ENCODE results near the gene SMCHD1.

The SMCHD1 gene

DNA sequence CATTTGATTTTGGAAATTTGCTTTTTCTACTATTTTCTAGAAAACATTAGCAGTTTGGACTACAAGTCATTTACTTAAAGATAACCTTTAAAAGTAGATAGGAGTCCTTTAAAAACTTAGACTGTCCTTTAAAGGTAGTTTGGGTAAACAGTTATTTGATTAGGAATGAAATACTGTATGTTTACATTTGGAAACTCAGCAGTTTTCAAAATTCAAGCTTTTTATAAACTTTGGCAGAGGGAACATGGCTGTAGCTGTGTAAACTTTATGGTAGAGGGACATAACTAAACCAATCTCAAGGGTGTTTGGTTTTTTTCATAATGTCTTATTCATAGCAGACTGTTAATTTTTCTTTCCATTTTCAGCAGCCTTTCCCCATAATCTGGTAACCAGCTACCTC, 90.7 kb downstream of the SMCHD1 start:
- Histone ChIP-seq H3K9ac (ENCODE audit: low read depth in 1 of 2, low read length in 2 of 2) (no peak overlapping the region), H3K4me1 (ENCODE audit: control insufficient read depth in 1 of 2, insufficient read depth in 2 of 2, low read length in 2 of 2) (no peaks in the 10 kb centered on the region), H3K4me3 (ENCODE audit: low read depth in 1 of 2, low read length in 2 of 2) (no peak overlapping the region), H3K36me3 (ENCODE audit: control insufficient read depth in 1 of 2, insufficient read depth in 2 of 2, low read length in 2 of 2) (peaks cover 27 to 75% of the 10 kb centered on the region in 2 donors), H3K27me3 (ENCODE audit: control insufficient read depth in 1 of 2, insufficient read depth in 2 of 2, low read length in 2 of 2) (no peaks in the 10 kb centered on the region), H3K9me3 (ENCODE audit: control insufficient read depth in 1 of 2, low read length in 2 of 2) (no peaks in the 10 kb centered on the region), H3K27ac (ENCODE audit: low read depth, low read length) (no peak overlapping the region)

DNA sequence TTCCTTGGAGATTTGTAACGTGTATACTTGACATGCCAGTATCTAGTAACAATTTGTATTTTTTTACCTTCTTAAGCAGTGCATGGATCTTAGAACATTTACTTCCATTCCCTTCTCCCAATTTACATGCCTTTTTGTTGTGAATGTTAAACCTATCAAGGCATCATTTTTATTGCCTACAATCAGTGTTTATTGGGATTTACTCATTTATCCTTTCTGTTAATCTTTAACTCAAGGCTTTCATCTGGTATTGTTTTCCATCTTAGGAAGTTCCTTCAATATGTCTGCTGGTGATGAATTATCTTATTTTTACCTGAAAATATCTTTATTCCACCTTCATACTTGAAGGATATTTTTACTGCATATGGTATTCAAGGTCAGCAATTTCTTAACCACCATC, 102.8 kb downstream of the SMCHD1 start:
- Histone ChIP-seq H3K27ac (ENCODE audit: low read depth, low read length) (no peak overlapping the region), H3K9me3 (ENCODE audit: control insufficient read depth in 1 of 2, low read length in 2 of 2) (no peaks in the 10 kb centered on the region), H3K36me3 (ENCODE audit: control insufficient read depth in 1 of 2, insufficient read depth in 2 of 2, low read length in 2 of 2) (peaks cover 16 to 43% of the 10 kb centered on the region in 2 donors), H3K4me3 (ENCODE audit: low read depth in 1 of 2, low read length in 2 of 2) (no peak overlapping the region), H3K4me1 (ENCODE audit: control insufficient read depth in 1 of 2, insufficient read depth in 2 of 2, low read length in 2 of 2) (peaks cover 0 to 5% of the 10 kb centered on the region in 2 donors), H3K9ac (ENCODE audit: low read depth in 1 of 2, low read length in 2 of 2) (no peak overlapping the region), H3K27me3 (ENCODE audit: control insufficient read depth in 1 of 2, insufficient read depth in 2 of 2, low read length in 2 of 2) (no peaks in the 10 kb centered on the region)

DNA sequence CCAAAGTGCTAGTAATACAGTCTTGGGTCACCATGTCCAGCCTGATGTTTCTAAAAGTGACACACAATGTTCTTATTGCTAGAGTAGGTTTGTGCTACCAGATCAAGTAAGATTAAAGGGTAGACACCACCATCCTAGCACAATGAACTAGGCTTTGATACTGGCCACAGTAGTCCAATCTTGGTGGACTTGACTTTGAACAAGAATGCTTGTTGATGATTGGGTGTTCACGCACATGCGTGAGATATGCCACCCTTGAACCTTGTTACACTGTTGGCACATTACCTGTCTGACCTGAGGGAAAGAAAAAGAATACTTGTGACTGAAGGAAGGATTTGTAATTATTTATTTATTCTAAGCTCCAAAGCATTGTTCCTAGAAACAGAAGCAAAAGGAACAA, 119.1 kb downstream of the SMCHD1 start:
- no peaks in the 10 kb centered on the region for H3K4me1 ChIP-seq (ENCODE audit: control insufficient read depth in 1 of 2, insufficient read depth in 2 of 2, low read length in 2 of 2)
- H3K9me3 ChIP-seq (ENCODE audit: control insufficient read depth in 1 of 2, low read length in 2 of 2): no peaks in the 10 kb centered on the region
- no peaks in the 10 kb centered on the region for H3K27me3 ChIP-seq (ENCODE audit: control insufficient read depth in 1 of 2, insufficient read depth in 2 of 2, low read length in 2 of 2)
- peaks cover 39 to 77% of the 10 kb centered on the region in 2 donors for H3K36me3 ChIP-seq (ENCODE audit: control insufficient read depth in 1 of 2, insufficient read depth in 2 of 2, low read length in 2 of 2)
- no peak overlapping the region for H3K27ac ChIP-seq (ENCODE audit: low read depth, low read length)
- no peak overlapping the region for H3K4me3 ChIP-seq (ENCODE audit: low read depth in 1 of 2, low read length in 2 of 2)
- H3K9ac ChIP-seq (ENCODE audit: low read depth in 1 of 2, low read length in 2 of 2): no peak overlapping the region

DNA sequence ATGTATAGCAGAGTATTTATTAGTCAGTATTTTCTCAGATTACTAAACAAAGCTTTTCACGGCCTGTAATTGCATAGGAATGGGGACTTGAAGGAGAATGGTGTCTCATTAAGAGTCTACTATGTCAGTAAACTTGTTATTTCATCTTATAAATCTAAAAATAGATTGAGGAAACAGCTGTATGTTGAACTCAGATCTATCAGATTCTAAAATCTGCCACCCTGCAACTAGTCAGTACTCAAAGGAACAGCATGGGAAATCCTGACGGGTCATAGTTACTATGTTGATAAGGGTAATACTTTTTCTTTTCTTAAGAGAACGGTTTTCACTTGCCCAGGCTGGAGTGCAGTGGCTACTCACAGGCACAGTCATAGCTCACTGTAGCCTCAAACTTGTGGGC, 121.1 kb downstream of the SMCHD1 start:
- Histone ChIP-seq H3K4me1 (ENCODE audit: control insufficient read depth in 1 of 2, insufficient read depth in 2 of 2, low read length in 2 of 2) (no peaks in the 10 kb centered on the region), H3K9ac (ENCODE audit: low read depth in 1 of 2, low read length in 2 of 2) (no peak overlapping the region), H3K36me3 (ENCODE audit: control insufficient read depth in 1 of 2, insufficient read depth in 2 of 2, low read length in 2 of 2) (peaks cover 49 to 85% of the 10 kb centered on the region in 2 donors), H3K27me3 (ENCODE audit: control insufficient read depth in 1 of 2, insufficient read depth in 2 of 2, low read length in 2 of 2) (no peaks in the 10 kb centered on the region), H3K27ac (ENCODE audit: low read depth, low read length) (no peak overlapping the region), H3K9me3 (ENCODE audit: control insufficient read depth in 1 of 2, low read length in 2 of 2) (no peaks in the 10 kb centered on the region), H3K4me3 (ENCODE audit: low read depth in 1 of 2, low read length in 2 of 2) (no peak overlapping the region)

DNA sequence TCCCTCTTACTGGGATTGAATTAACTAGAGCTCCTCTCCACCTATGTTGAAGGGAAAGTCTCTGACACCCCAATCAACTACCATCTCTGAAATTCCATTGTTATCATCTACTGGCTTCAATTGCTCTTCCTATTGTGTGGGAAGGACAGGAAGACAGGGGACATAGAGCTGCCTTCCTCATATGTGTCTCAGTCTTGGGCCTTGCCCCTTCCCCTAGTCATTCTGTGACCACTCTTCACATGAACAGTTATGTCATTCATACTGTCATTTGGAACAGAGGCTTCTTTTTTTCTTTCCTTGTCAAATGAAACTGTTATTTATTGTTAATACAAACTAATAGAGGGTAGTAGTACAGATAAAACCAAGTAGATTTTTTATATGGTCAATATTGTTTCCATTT, 121.7 kb downstream of the SMCHD1 start:
- no peaks in the 10 kb centered on the region for H3K9me3 ChIP-seq (ENCODE audit: control insufficient read depth in 1 of 2, low read length in 2 of 2)
- H3K4me3 ChIP-seq (ENCODE audit: low read depth in 1 of 2, low read length in 2 of 2): no peak overlapping the region
- no peaks in the 10 kb centered on the region for H3K4me1 ChIP-seq (ENCODE audit: control insufficient read depth in 1 of 2, insufficient read depth in 2 of 2, low read length in 2 of 2)
- peaks cover 52 to 79% of the 10 kb centered on the region in 2 donors for H3K36me3 ChIP-seq (ENCODE audit: control insufficient read depth in 1 of 2, insufficient read depth in 2 of 2, low read length in 2 of 2)
- H3K9ac ChIP-seq (ENCODE audit: low read depth in 1 of 2, low read length in 2 of 2): no peak overlapping the region
- H3K27ac ChIP-seq (ENCODE audit: low read depth, low read length): no peak overlapping the region
- no peaks in the 10 kb centered on the region for H3K27me3 ChIP-seq (ENCODE audit: control insufficient read depth in 1 of 2, insufficient read depth in 2 of 2, low read length in 2 of 2)

DNA sequence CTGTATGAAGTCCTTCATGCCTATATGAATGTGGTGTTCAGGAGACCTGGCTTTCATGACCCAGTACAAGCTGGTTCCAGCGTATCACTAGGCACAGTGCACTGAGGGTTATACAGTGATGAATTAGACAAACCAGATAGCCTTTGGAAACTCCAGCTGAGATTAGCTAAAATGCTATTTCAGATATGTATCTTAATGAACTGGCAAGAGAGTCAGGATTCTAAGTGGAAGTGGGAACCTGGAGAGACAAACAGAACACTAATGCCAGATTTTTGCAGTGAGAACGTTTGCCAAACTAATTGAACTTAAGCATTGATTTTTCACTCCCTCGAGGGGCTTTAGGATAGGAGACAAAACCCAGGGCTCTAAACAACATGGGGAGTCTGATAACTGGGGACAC, 125.2 kb downstream of the SMCHD1 start:
- H3K36me3 ChIP-seq (ENCODE audit: control insufficient read depth in 1 of 2, insufficient read depth in 2 of 2, low read length in 2 of 2): peaks cover 48 to 68% of the 10 kb centered on the region in 2 donors
- H3K27me3 ChIP-seq (ENCODE audit: control insufficient read depth in 1 of 2, insufficient read depth in 2 of 2, low read length in 2 of 2): no peaks in the 10 kb centered on the region
- H3K27ac ChIP-seq (ENCODE audit: low read depth, low read length): no peak overlapping the region
- no peak overlapping the region for H3K9ac ChIP-seq (ENCODE audit: low read depth in 1 of 2, low read length in 2 of 2)
- no peak overlapping the region for H3K4me3 ChIP-seq (ENCODE audit: low read depth in 1 of 2, low read length in 2 of 2)
- H3K4me1 ChIP-seq (ENCODE audit: control insufficient read depth in 1 of 2, insufficient read depth in 2 of 2, low read length in 2 of 2): no peaks in the 10 kb centered on the region
- no peaks in the 10 kb centered on the region for H3K9me3 ChIP-seq (ENCODE audit: control insufficient read depth in 1 of 2, low read length in 2 of 2)

DNA sequence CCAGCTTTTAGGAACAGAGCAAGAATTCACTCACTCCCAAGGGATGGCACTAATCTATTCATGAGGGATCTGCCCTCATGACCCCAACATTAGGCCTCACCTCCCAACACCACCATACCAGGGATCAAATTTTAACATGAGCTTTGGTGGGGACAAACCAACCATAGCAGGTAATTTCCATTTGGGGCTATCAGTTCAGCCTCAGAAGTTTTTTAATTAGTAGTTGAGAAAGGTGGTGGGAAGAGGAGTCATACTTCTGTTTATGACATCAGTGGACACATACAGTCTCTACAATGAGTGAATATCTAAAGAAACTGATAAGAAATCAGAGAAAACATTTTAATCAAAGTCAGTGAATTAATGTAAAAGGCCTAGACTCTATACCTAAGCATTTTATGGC, 131.7 kb downstream of the SMCHD1 start:
- no peaks in the 10 kb centered on the region for H3K27me3 ChIP-seq (ENCODE audit: control insufficient read depth in 1 of 2, insufficient read depth in 2 of 2, low read length in 2 of 2)
- no peak overlapping the region for H3K4me3 ChIP-seq (ENCODE audit: low read depth in 1 of 2, low read length in 2 of 2)
- H3K9ac ChIP-seq (ENCODE audit: low read depth in 1 of 2, low read length in 2 of 2): no peak overlapping the region
- peaks cover 12 to 70% of the 10 kb centered on the region in 2 donors for H3K36me3 ChIP-seq (ENCODE audit: control insufficient read depth in 1 of 2, insufficient read depth in 2 of 2, low read length in 2 of 2)
- no peak overlapping the region for H3K27ac ChIP-seq (ENCODE audit: low read depth, low read length)
- no peaks in the 10 kb centered on the region for H3K4me1 ChIP-seq (ENCODE audit: control insufficient read depth in 1 of 2, insufficient read depth in 2 of 2, low read length in 2 of 2)
- no peaks in the 10 kb centered on the region for H3K9me3 ChIP-seq (ENCODE audit: control insufficient read depth in 1 of 2, low read length in 2 of 2)

DNA sequence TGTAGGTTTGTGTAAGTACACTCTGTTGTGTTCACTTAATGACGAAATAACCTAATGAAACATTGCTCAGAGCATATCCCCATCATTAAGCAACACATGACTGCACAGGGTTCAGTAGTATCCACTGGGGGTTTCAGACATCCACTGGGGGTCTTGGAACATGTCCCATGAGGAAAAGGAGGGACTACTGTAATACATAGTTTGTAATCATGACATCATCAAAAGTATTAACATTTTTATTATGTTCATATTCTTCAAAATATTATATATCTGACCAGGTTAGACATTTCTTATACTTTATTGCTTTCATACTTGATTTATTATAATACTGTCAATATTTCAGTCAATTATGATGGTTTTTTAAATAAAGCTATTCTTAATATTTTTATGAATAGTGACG, 136.9 kb downstream of the SMCHD1 start:
- H3K27ac ChIP-seq (ENCODE audit: low read depth, low read length): no peak overlapping the region
- peaks cover 11 to 64% of the 10 kb centered on the region in 2 donors for H3K36me3 ChIP-seq (ENCODE audit: control insufficient read depth in 1 of 2, insufficient read depth in 2 of 2, low read length in 2 of 2)
- no peak overlapping the region for H3K9ac ChIP-seq (ENCODE audit: low read depth in 1 of 2, low read length in 2 of 2)
- H3K27me3 ChIP-seq (ENCODE audit: control insufficient read depth in 1 of 2, insufficient read depth in 2 of 2, low read length in 2 of 2): no peaks in the 10 kb centered on the region
- H3K4me1 ChIP-seq (ENCODE audit: control insufficient read depth in 1 of 2, insufficient read depth in 2 of 2, low read length in 2 of 2): no peaks in the 10 kb centered on the region
- H3K9me3 ChIP-seq (ENCODE audit: control insufficient read depth in 1 of 2, low read length in 2 of 2): no peaks in the 10 kb centered on the region
- H3K4me3 ChIP-seq (ENCODE audit: low read depth in 1 of 2, low read length in 2 of 2): no peak overlapping the region

DNA sequence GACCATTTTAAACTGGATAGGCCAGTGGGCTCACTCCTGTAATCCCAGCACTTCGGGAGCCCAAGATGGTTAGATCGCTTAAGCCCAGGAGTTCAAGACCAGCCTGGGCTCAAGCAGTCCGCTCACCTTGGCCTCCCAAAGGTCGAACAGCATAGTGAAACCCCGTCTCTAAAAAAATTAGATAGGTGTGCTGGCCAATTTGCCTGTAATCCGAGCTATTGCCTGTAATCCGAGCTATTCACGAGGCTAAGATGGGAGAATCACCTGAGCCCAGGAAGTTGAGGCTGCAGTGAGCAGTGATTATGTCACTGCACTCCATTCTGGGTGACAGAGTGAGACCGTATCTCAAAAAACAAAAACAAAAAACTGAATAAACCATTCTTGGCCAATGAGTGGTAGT, 138.6 kb downstream of the SMCHD1 start:
- Histone ChIP-seq H3K9ac (ENCODE audit: low read depth in 1 of 2, low read length in 2 of 2) (no peak overlapping the region), H3K36me3 (ENCODE audit: control insufficient read depth in 1 of 2, insufficient read depth in 2 of 2, low read length in 2 of 2) (peaks cover 11 to 54% of the 10 kb centered on the region in 2 donors), H3K27ac (ENCODE audit: low read depth, low read length) (no peak overlapping the region), H3K27me3 (ENCODE audit: control insufficient read depth in 1 of 2, insufficient read depth in 2 of 2, low read length in 2 of 2) (no peaks in the 10 kb centered on the region), H3K9me3 (ENCODE audit: control insufficient read depth in 1 of 2, low read length in 2 of 2) (no peaks in the 10 kb centered on the region), H3K4me3 (ENCODE audit: low read depth in 1 of 2, low read length in 2 of 2) (no peak overlapping the region), H3K4me1 (ENCODE audit: control insufficient read depth in 1 of 2, insufficient read depth in 2 of 2, low read length in 2 of 2) (no peaks in the 10 kb centered on the region)

DNA sequence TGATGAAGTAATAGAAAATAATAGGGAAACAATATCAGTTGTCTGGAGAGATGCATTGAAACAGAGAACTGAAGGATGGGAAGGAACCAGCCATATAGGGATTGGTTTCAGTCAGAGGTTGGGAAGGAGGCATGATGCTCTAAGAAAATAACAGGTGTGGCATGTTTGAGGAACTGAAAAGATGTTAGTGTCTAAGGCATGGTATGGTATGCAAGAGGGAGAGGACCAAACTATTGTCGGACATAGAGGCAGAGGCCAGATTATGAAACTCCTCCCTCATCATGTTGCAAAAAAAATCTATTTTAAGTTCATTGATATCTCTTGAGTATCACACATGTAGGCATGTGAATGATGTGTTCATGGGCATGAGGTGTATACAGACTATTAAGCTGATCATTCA, 142.4 kb downstream of the SMCHD1 start:
- H3K27ac ChIP-seq (ENCODE audit: low read depth, low read length): no peak overlapping the region
- H3K4me1 ChIP-seq (ENCODE audit: control insufficient read depth in 1 of 2, insufficient read depth in 2 of 2, low read length in 2 of 2): no peaks in the 10 kb centered on the region
- no peaks in the 10 kb centered on the region for H3K27me3 ChIP-seq (ENCODE audit: control insufficient read depth in 1 of 2, insufficient read depth in 2 of 2, low read length in 2 of 2)
- peaks cover 13 to 55% of the 10 kb centered on the region in 2 donors for H3K36me3 ChIP-seq (ENCODE audit: control insufficient read depth in 1 of 2, insufficient read depth in 2 of 2, low read length in 2 of 2)
- H3K4me3 ChIP-seq (ENCODE audit: low read depth in 1 of 2, low read length in 2 of 2): no peak overlapping the region
- no peaks in the 10 kb centered on the region for H3K9me3 ChIP-seq (ENCODE audit: control insufficient read depth in 1 of 2, low read length in 2 of 2)
- H3K9ac ChIP-seq (ENCODE audit: low read depth in 1 of 2, low read length in 2 of 2): no peak overlapping the region

DNA sequence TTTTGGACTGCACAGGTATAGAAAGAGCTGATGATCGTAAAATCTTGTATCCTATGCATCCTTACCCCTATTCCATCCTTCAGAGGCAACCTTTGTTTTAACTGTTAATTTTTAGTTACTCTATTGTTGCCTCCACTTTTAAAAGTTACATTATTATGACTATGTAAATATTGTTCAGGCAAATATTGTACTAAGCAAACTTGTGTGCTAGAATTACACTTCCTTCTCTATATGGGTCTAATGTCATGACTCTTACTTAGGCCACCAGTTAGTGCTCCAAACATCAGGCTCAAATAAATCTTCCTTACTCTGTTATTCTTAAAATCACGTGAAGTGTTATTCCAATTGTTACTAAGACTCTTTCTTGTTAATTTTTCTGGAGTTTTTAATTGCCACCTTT, 143.8 kb downstream of the SMCHD1 start:
- H3K4me1 ChIP-seq (ENCODE audit: control insufficient read depth in 1 of 2, insufficient read depth in 2 of 2, low read length in 2 of 2): no peaks in the 10 kb centered on the region
- no peak overlapping the region for H3K4me3 ChIP-seq (ENCODE audit: low read depth in 1 of 2, low read length in 2 of 2)
- no peak overlapping the region for H3K9ac ChIP-seq (ENCODE audit: low read depth in 1 of 2, low read length in 2 of 2)
- peaks cover 12 to 60% of the 10 kb centered on the region in 2 donors for H3K36me3 ChIP-seq (ENCODE audit: control insufficient read depth in 1 of 2, insufficient read depth in 2 of 2, low read length in 2 of 2)
- H3K27ac ChIP-seq (ENCODE audit: low read depth, low read length): no peak overlapping the region
- H3K27me3 ChIP-seq (ENCODE audit: control insufficient read depth in 1 of 2, insufficient read depth in 2 of 2, low read length in 2 of 2): no peaks in the 10 kb centered on the region
- H3K9me3 ChIP-seq (ENCODE audit: control insufficient read depth in 1 of 2, low read length in 2 of 2): no peaks in the 10 kb centered on the region

Measured in duodenal mucosa (tissue), 2 donors.